Hepatocyte (in vitro differentiated cells): Measurements from ENCODE around the gene BEND7.

Experiments used
- EZH2 ChIP-seq: fragments of 200-600 bp; sonication (generic); IDR thresholded peaks from 2 replicates; pipeline ENCODE4 v1.6.1; 2016; ENCODE audit warnings: antibody characterized with exemption, mild to moderate bottlenecking, borderline replicate concordance
- EZH2phosphoT487 ChIP-seq: fragments of 200-600 bp; sonication (generic); IDR thresholded peaks from one replicate; pipeline ENCODE4 v1.6.1; 2018; ENCODE audit warnings: antibody characterized with exemption, mild to moderate bottlenecking, low read depth, moderate library complexity; ENCODE audit not compliant: unreplicated experiment, severe bottlenecking
- TF ChIP-seq, protein P1 (sequence below): fragments of 200-600 bp; sonication (generic); IDR thresholded peaks from 2 replicates; pipeline ENCODE4 v1.5.1; 2016; ENCODE audit warnings: antibody characterized with exemption, mild to moderate bottlenecking; ENCODE audit not compliant: poor library complexity

DNA sequence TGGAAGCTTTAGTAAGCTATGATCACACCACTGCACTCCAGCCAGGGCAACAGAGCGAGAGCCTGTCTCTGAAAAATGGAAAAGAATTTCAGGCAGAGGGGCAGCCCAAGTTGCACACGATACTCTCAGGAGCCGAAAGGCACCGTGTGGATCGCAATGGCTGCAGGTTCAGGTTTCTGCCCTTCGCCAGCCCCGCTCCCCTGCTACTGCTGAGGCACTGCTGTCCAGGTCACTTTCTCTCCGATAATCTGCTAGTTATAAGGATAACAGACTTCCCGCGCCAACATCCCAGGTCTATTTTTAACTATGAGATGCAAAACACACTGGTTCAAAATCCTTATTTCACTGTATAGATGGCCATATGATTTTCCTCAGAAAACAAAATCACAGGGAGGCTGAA lies 11.1 kb downstream of the BEND7 start:
- TF ChIP-seq EZH2phosphoT487 (no peak), EZH2 (no peak)
- TF ChIP-seq, protein P1, sequence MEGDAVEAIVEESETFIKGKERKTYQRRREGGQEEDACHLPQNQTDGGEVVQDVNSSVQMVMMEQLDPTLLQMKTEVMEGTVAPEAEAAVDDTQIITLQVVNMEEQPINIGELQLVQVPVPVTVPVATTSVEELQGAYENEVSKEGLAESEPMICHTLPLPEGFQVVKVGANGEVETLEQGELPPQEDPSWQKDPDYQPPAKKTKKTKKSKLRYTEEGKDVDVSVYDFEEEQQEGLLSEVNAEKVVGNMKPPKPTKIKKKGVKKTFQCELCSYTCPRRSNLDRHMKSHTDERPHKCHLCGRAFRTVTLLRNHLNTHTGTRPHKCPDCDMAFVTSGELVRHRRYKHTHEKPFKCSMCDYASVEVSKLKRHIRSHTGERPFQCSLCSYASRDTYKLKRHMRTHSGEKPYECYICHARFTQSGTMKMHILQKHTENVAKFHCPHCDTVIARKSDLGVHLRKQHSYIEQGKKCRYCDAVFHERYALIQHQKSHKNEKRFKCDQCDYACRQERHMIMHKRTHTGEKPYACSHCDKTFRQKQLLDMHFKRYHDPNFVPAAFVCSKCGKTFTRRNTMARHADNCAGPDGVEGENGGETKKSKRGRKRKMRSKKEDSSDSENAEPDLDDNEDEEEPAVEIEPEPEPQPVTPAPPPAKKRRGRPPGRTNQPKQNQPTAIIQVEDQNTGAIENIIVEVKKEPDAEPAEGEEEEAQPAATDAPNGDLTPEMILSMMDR: no peak
